Muscle layer of duodenum (tissue), 2 donors: ENCODE measurements around the gene BBS7.

Source experiments
- H3K27ac ChIP-seq: one replicate; pipeline ENCODE4 v1.7.0; 2013; ENCODE audit warnings: mild to moderate bottlenecking, low read length
- H3K27me3 ChIP-seq: one replicate; pipeline ENCODE4 v1.7.0; 2013; ENCODE audit warnings: low read depth, mild to moderate bottlenecking, control low read depth, low read length
- H3K36me3 ChIP-seq, 2 donors: one replicate each; pipeline ENCODE4 v1.7.0; 2013; ENCODE audit warnings: low read length in 2 of 2, control low read depth in 1 of 2, mild to moderate bottlenecking in 1 of 2; ENCODE audit not compliant: insufficient read depth in 2 of 2, control insufficient read depth in 1 of 2
- H3K4me1 ChIP-seq, 2 donors: one replicate each; pipeline ENCODE4 v1.7.0; 2013; ENCODE audit warnings: low read length in 2 of 2, mild to moderate bottlenecking in 2 of 2, control low read depth in 1 of 2, moderate library complexity in 1 of 2; ENCODE audit not compliant: insufficient read depth in 2 of 2, control insufficient read depth in 1 of 2
- H3K4me3 ChIP-seq, 2 donors: one replicate each; pipeline ENCODE4 v1.7.0; 2013; ENCODE audit warnings: low read length in 2 of 2, low read depth in 1 of 2, mild to moderate bottlenecking in 1 of 2
- H3K9me3 ChIP-seq, 2 donors: one replicate each; pipeline ENCODE4 v1.7.0; 2013; ENCODE audit warnings: low read length in 2 of 2, control low read depth in 1 of 2, mild to moderate bottlenecking in 1 of 2; ENCODE audit not compliant: control insufficient read depth in 1 of 2
- donor health status: healthy.

Gene BBS7

GRCh38 chr4:121876070-121876469, 5.8 kb upstream of the BBS7 start:
- no peak overlapping the region for H3K4me3 ChIP-seq
- H3K36me3 ChIP-seq = no peaks in the 10 kb centered on the region
- H3K9me3 ChIP-seq = no peaks in the 10 kb centered on the region
- H3K4me1 ChIP-seq = no peaks in the 10 kb centered on the region
- no peak overlapping the region for H3K27ac ChIP-seq
- H3K27me3 ChIP-seq = no peaks in the 10 kb centered on the region

DNA sequence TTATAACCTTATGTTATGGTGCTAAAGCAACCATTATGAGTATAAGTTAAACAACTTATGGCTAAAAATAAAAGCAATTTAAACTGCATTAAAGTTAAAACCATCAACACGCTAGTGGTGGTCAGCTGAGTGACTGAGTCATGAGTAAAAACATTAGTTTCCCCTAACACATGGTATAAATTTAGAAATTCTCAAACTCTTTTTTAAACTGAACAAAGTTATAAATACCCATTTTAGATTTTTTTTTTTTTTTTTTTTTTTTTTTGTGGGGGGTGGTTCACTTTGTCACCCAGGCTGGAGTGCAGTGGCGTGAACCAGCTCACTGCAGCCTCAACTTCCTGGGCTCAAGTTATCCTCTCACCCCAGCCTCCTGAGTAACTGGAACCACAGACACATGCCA, 5.4 kb upstream of the BBS7 start:
- H3K4me3 ChIP-seq = no peak overlapping the region
- no peaks in the 10 kb centered on the region for H3K36me3 ChIP-seq
- no peaks in the 10 kb centered on the region for H3K9me3 ChIP-seq
- H3K27ac ChIP-seq = no peak overlapping the region
- H3K27me3 ChIP-seq = no peaks in the 10 kb centered on the region
- no peaks in the 10 kb centered on the region for H3K4me1 ChIP-seq

GRCh38 chr4:121873604-121874003, 3.3 kb upstream of the BBS7 start:
- no peaks in the 10 kb centered on the region for H3K9me3 ChIP-seq
- H3K4me3 ChIP-seq = no peak overlapping the region
- H3K27me3 ChIP-seq = no peaks in the 10 kb centered on the region
- H3K4me1 ChIP-seq = peaks cover 6 to 7% of the 10 kb centered on the region in 2 donors
- no peaks in the 10 kb centered on the region for H3K36me3 ChIP-seq
- no peak overlapping the region for H3K27ac ChIP-seq

DNA sequence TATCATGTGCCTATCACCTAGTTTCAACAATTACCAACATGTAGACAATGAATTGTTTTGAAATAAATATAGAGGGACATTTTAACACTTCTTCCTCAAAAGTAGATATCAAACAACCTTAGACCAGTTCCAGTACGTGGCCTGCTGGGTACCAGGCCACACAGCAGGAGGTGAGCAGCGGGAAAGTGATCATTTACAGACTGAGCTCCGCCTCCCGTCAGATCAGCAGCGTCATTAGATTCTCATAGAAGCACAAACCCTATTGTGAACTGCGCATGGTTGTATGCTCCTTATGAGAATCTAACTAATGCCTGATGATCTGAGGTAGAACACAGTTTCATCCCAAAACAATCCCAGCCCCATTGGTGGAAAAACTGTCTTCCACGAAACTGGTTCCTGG, 6.5 kb downstream of the BBS7 start:
- Histone ChIP-seq H3K9me3 (no peaks in the 10 kb centered on the region), H3K4me1 (peaks cover 0 to under 1% of the 10 kb centered on the region in 2 donors), H3K4me3 (no peak overlapping the region), H3K27ac (no peak overlapping the region), H3K36me3 (peaks cover 5 to 28% of the 10 kb centered on the region in 2 donors), H3K27me3 (no peaks in the 10 kb centered on the region)

DNA sequence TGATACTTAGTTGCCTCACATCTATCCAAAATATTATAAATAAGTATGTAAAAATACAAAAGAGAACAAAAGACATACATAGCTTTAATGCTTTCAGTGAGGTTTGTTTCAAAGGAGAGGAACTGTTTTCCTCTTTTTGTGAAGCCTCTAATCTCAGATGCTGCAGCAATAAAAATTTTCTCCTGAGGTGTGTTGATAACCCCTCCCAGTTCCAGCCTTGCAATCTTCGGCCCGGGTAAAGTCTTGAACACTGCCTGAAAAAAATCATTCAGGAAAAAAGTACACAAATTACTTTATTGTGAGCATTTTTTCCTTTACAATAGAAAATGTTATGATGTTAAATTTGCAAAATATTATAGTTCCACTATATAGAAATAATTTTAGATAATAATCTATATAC, 8.8 kb downstream of the BBS7 start:
- H3K27ac ChIP-seq = no peak overlapping the region
- H3K4me3 ChIP-seq = no peak overlapping the region
- H3K9me3 ChIP-seq = no peaks in the 10 kb centered on the region
- peaks cover 5 to 33% of the 10 kb centered on the region in 2 donors for H3K36me3 ChIP-seq
- no peaks in the 10 kb centered on the region for H3K4me1 ChIP-seq
- no peaks in the 10 kb centered on the region for H3K27me3 ChIP-seq

GRCh38 chr4:121860121-121860520, 10.2 kb downstream of the BBS7 start:
- Histone ChIP-seq H3K36me3 (peaks cover 5 to 29% of the 10 kb centered on the region in 2 donors), H3K27ac (no peak overlapping the region), H3K27me3 (no peaks in the 10 kb centered on the region)

DNA sequence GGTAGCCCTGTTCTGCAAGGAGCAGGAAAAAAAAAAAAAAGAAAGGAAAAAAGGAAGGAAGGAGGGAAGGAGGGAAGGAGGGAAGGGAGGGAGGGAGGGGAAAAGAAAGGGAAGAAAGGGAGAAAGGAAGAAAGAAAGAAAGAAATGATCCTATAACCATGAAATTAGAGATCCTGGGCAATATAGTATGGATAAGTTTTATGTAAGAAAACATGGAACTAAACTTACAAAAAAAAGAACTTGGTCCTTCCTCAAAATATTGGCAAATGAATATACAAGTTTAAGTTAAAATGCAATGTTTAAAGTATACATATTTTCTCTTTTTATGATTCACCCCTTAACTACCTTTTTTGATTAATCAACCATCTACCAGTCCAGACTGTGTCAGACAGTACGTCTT, 18.9 kb downstream of the BBS7 start:
- H3K9me3 ChIP-seq = no peaks in the 10 kb centered on the region
- H3K36me3 ChIP-seq = peaks cover 21 to 32% of the 10 kb centered on the region in 2 donors
- H3K4me3 ChIP-seq = no peak overlapping the region
- no peaks in the 10 kb centered on the region for H3K4me1 ChIP-seq
- H3K27me3 ChIP-seq = no peaks in the 10 kb centered on the region
- no peak overlapping the region for H3K27ac ChIP-seq

More at GRCh38 chr4:121860121-121860520, 10.2 kb downstream of the BBS7 start:
- no peak overlapping the region for H3K4me3 ChIP-seq
- H3K4me1 ChIP-seq = no peaks in the 10 kb centered on the region
- H3K9me3 ChIP-seq = no peaks in the 10 kb centered on the region

- no peaks in the 10 kb centered on the region for H3K4me1 ChIP-seq
- H3K4me3 ChIP-seq = no peak overlapping the region
- H3K9me3 ChIP-seq = no peaks in the 10 kb centered on the region
- H3K36me3 ChIP-seq = peaks cover 28 to 49% of the 10 kb centered on the region in 2 donors
- no peak overlapping the region for H3K27ac ChIP-seq
- H3K27me3 ChIP-seq = no peaks in the 10 kb centered on the region
Observed at GRCh38 chr4:121846662-121847061, 23.6 kb downstream of the BBS7 start.

GRCh38 chr4:121842862-121843261, 27.4 kb downstream of the BBS7 start:
- Histone ChIP-seq H3K4me3 (no peak overlapping the region), H3K27me3 (no peaks in the 10 kb centered on the region), H3K9me3 (no peaks in the 10 kb centered on the region), H3K27ac (no peak overlapping the region), H3K4me1 (no peaks in the 10 kb centered on the region), H3K36me3 (peaks cover 14 to 53% of the 10 kb centered on the region in 2 donors)

DNA sequence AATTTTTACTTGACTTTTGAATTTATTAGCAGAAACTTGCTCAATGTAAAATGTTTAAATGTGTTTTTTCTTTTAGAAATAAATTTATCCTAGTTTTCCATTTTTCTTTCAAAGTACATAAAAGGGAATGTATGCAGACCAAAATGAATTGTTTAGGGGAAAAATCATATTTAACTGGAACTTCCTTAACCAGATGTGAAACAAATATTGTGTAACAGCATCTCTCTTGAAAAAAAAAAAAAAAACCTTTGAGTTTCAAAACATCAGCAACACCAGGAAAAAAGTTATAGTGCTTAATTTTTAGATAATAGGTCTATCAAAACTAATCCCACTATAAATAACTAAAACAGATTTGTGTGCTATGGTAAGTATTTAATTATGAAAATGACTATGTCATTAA, 32.1 kb downstream of the BBS7 start:
- H3K27me3 ChIP-seq = no peaks in the 10 kb centered on the region
- H3K9me3 ChIP-seq = no peaks in the 10 kb centered on the region
- H3K36me3 ChIP-seq = peaks cover 17 to 29% of the 10 kb centered on the region in 2 donors

GRCh38 chr4:121829511-121829910, 40.8 kb downstream of the BBS7 start:
- Histone ChIP-seq H3K27me3 (no peaks in the 10 kb centered on the region), H3K27ac (no peak overlapping the region), H3K4me1 (no peaks in the 10 kb centered on the region), H3K4me3 (no peak overlapping the region), H3K36me3 (peaks cover 12 to 24% of the 10 kb centered on the region in 2 donors), H3K9me3 (no peaks in the 10 kb centered on the region)

More for the DNA sequence above, 32.1 kb downstream of the BBS7 start:
- H3K4me3 ChIP-seq = no peak overlapping the region
- H3K27ac ChIP-seq = no peak overlapping the region
- no peaks in the 10 kb centered on the region for H3K4me1 ChIP-seq

DNA sequence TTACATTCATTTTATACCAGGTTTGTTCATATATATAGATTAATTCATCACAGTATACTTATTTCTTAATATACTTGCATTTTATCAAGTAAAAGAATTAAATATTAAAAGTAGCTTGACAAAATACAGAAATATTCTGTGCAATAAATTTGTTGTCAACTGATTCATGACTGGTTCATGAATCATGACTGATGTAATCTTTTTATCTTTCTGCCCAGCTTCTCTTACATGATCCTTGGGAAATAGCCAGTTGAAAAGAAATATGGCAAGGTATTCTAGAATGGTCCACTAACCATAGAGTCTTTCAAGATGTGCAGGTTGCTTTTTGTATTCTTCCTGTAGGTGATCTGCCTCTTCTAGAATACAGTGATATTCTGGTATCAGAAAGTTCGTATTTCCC, 42.4 kb downstream of the BBS7 start:
- Histone ChIP-seq H3K9me3 (no peaks in the 10 kb centered on the region), H3K4me1 (peaks cover 0 to 7% of the 10 kb centered on the region in 2 donors), H3K4me3 (no peak overlapping the region), H3K36me3 (peaks cover 12 to 24% of the 10 kb centered on the region in 2 donors), H3K27me3 (no peaks in the 10 kb centered on the region), H3K27ac (no peak overlapping the region)
